ENCODE data around the gene FBLN1. TPM values are rescaled to one million over a fixed set of nuclear protein-coding genes. Genes with fewer than 3 reads are reported as not detected.

Gene FBLN1
- polyA plus RNA-seq, 1 donor from 2014 or later, result 3.4 TPM

DNA sequence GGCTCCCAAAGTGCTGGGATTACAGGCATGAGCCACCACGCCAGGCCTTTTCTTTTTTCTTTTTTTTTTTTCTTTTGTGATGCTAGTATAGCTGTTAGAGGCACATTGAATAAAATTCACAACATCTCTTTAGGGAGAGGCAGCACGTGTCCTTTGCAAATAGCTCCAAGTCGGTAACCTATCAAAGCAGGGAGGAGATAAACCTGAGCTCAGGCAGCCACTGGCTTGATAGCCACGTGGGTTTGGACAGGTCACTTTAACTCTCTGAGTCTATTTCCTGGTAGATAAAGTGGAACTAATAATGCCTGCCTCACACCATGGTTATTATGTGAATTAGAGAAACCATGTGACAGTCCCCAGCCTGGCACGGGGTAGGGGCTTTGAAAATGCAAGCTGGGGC is 125.8 kb downstream of the FBLN1 start:
- Histone ChIP-seq H3K9me2 (ENCODE audit: insufficient read depth, low read length) (no peaks in the 10 kb centered on the region), H3K79me2 (replicated peaks; ENCODE audit: insufficient read depth, low read length) (no peaks in the 10 kb centered on the region), H3K27me3 (ENCODE audit: insufficient read depth, low read depth, low read length) (no peaks in the 10 kb centered on the region), H3F3A (ENCODE audit: insufficient read depth, low read length, poor library complexity, severe bottlenecking) (no peaks in the 10 kb centered on the region), H3K36me3 (ENCODE audit: insufficient read depth, low read length) (no peaks in the 10 kb centered on the region), H3K4me2 (ENCODE audit: low read length) (no peak overlapping the region), H3K9ac (ENCODE audit: low read length) (no peak overlapping the region), H3K27ac (ENCODE audit: low read length) (no peak overlapping the region), H2AFZ (ENCODE audit: low read depth, low read length) (no peak overlapping the region), H4K20me1 (ENCODE audit: insufficient read depth) (no peaks in the 10 kb centered on the region), H3K9me3 (ENCODE audit: low read length) (no peaks in the 10 kb centered on the region), H3K4me3 (ENCODE audit: low read length) (no peak overlapping the region)
- TF ChIP-seq, protein P1, sequence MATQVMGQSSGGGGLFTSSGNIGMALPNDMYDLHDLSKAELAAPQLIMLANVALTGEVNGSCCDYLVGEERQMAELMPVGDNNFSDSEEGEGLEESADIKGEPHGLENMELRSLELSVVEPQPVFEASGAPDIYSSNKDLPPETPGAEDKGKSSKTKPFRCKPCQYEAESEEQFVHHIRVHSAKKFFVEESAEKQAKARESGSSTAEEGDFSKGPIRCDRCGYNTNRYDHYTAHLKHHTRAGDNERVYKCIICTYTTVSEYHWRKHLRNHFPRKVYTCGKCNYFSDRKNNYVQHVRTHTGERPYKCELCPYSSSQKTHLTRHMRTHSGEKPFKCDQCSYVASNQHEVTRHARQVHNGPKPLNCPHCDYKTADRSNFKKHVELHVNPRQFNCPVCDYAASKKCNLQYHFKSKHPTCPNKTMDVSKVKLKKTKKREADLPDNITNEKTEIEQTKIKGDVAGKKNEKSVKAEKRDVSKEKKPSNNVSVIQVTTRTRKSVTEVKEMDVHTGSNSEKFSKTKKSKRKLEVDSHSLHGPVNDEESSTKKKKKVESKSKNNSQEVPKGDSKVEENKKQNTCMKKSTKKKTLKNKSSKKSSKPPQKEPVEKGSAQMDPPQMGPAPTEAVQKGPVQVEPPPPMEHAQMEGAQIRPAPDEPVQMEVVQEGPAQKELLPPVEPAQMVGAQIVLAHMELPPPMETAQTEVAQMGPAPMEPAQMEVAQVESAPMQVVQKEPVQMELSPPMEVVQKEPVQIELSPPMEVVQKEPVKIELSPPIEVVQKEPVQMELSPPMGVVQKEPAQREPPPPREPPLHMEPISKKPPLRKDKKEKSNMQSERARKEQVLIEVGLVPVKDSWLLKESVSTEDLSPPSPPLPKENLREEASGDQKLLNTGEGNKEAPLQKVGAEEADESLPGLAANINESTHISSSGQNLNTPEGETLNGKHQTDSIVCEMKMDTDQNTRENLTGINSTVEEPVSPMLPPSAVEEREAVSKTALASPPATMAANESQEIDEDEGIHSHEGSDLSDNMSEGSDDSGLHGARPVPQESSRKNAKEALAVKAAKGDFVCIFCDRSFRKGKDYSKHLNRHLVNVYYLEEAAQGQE (IDR thresholded peaks at IDR 0.05; ENCODE audit: borderline replicate concordance), result no peak
- TF ChIP-seq RAD21 (conservative IDR thresholded peaks at IDR 0.05), result no peak

DNA sequence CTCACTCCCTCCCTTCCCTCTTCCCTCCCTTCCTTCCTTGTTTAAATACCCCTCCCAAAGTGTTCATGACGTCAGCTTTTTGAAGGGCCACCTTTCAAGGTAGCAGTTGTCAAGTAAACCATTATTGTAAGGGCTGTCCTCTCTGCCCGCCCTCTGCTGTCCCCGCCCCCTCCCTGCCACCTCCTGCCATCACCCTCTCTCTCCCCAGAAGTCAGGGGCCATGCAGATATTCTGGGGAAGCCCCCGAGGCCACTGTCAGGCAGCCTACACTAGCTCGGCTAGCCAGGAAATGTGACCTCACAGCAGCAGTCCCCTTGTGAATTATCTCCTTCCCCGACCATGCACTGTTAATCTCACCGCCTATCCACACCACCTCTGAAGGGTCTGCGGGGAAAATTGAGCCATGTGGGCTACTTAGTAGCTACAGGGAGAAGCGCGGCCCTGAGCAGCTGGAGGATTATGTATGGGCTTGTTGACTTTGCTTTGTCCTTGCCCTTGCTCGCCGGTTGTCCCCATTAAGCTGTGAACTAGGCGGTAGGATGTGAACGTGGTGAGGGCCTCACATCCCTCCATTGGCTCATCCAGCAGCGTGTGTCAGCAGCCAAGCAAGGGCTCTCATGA is 126.9 kb downstream of the FBLN1 start:
- TF ChIP-seq SMC3 (conservative IDR thresholded peaks at IDR 0.05; ENCODE audit: poor library complexity) (no peak), EP300 (conservative IDR thresholded peaks at IDR 0.05; ENCODE audit: poor library complexity, severe bottlenecking) (no peak)
- TF ChIP-seq, protein P2, sequence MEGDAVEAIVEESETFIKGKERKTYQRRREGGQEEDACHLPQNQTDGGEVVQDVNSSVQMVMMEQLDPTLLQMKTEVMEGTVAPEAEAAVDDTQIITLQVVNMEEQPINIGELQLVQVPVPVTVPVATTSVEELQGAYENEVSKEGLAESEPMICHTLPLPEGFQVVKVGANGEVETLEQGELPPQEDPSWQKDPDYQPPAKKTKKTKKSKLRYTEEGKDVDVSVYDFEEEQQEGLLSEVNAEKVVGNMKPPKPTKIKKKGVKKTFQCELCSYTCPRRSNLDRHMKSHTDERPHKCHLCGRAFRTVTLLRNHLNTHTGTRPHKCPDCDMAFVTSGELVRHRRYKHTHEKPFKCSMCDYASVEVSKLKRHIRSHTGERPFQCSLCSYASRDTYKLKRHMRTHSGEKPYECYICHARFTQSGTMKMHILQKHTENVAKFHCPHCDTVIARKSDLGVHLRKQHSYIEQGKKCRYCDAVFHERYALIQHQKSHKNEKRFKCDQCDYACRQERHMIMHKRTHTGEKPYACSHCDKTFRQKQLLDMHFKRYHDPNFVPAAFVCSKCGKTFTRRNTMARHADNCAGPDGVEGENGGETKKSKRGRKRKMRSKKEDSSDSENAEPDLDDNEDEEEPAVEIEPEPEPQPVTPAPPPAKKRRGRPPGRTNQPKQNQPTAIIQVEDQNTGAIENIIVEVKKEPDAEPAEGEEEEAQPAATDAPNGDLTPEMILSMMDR (IDR thresholded peaks at IDR 0.05; ENCODE audit: poor library complexity, severe bottlenecking), result no peak
- TF ChIP-seq, protein P1 (IDR thresholded peaks at IDR 0.05; ENCODE audit: borderline replicate concordance), result no peak
- no peak overlapping the region for H3K4me3 ChIP-seq (ENCODE audit: low read length)
- no peaks in the 10 kb centered on the region for H4K20me1 ChIP-seq (ENCODE audit: insufficient read depth)
- no peak overlapping the region for H3K4me2 ChIP-seq (ENCODE audit: low read length)
- H3K79me2 ChIP-seq (replicated peaks; ENCODE audit: insufficient read depth, low read length), result no peaks in the 10 kb centered on the region
- no peaks in the 10 kb centered on the region for H3K9me2 ChIP-seq (ENCODE audit: insufficient read depth, low read length)
- no peaks in the 10 kb centered on the region for H3F3A ChIP-seq (ENCODE audit: insufficient read depth, low read length, poor library complexity, severe bottlenecking)
- H3K9me3 ChIP-seq (ENCODE audit: low read length), result no peaks in the 10 kb centered on the region
- no peak overlapping the region for H3K9ac ChIP-seq (ENCODE audit: low read length)
- H3K27me3 ChIP-seq (ENCODE audit: insufficient read depth, low read depth, low read length), result no peaks in the 10 kb centered on the region
- no peak overlapping the region for H2AFZ ChIP-seq (ENCODE audit: low read depth, low read length)
- H3K27ac ChIP-seq (ENCODE audit: low read length), result no peak overlapping the region
- H3K36me3 ChIP-seq (ENCODE audit: insufficient read depth, low read length), result no peaks in the 10 kb centered on the region

Data from neural cell (in vitro differentiated cells).